ENCODE data around the gene CCR2. TPM values are rescaled to one million over a fixed set of nuclear protein-coding genes. Genes with fewer than 3 reads are reported as not detected.

The CCR2 gene
- total and polyA plus RNA-seq, 2 of the 4 experiments (the other 2 are of a cell fraction), result not detected

GRCh38 chr3:46397111-46397510 is 43.2 kb downstream of the CCR2 start:
- Histone ChIP-seq H3K4me1 (ENCODE audit: control insufficient read depth, insufficient read depth, low read length) (peaks cover 9% of the 10 kb centered on the region), H2BK15ac (ENCODE audit: low read depth, low read length) (no peak overlapping the region), H2BK120ac (ENCODE audit: low read depth, low read length) (no peak overlapping the region), H4K8ac (ENCODE audit: low read depth in 2 of 2, low read length in 2 of 2) (no peak overlapping the region), H4K20me1 (ENCODE audit: insufficient read depth, low read length) (no peaks in the 10 kb centered on the region), H4K91ac (ENCODE audit: insufficient read depth, low read depth, low read length) (no peak overlapping the region), H3K27ac (ENCODE audit: insufficient read depth, low read length) (no peak overlapping the region), H3K27me3 (ENCODE audit: control insufficient read depth, insufficient read depth, low read length) (peaks cover 4% of the 10 kb centered on the region), H3K14ac (replicated peaks; ENCODE audit: low read depth, low read length) (no peak overlapping the region), H2BK5ac (ENCODE audit: low read depth, low read length, poor library complexity, severe bottlenecking) (no peak overlapping the region), H3K9ac (ENCODE audit: low read depth, low read length) (no peak overlapping the region), H3K79me1 (ENCODE audit: low read depth in 1 of 2, low read length in 2 of 2) (no peaks in the 10 kb centered on the region), H2AK9ac (replicated peaks; ENCODE audit: low read depth, low read length, poor library complexity) (no peak overlapping the region), H3K4me3 (ENCODE audit: insufficient read depth, low read depth, low read length) (no peak overlapping the region), H3K23ac (ENCODE audit: low read depth, low read length) (no peak overlapping the region), H3K9me1 (ENCODE audit: insufficient read depth, low read length) (no peaks in the 10 kb centered on the region; the same call in 1 of the 2 replicates), H4K5ac (ENCODE audit: low read depth, low read length) (no peak overlapping the region), H3K56ac (ENCODE audit: extremely low read depth, insufficient read depth, low read length) (no peak overlapping the region), H3K4me2 (ENCODE audit: low read depth, low read length) (no peak overlapping the region), H2AFZ (replicated peaks; ENCODE audit: low read length, poor library complexity) (no peak overlapping the region), H2BK20ac (ENCODE audit: low read depth, low read length) (no peak overlapping the region), H3K36me3 (ENCODE audit: control insufficient read depth, insufficient read depth, low read length) (no peaks in the 10 kb centered on the region), H3K4ac (ENCODE audit: low read depth, low read length) (no peak overlapping the region), H2AK5ac (ENCODE audit: low read depth, low read length) (no peak overlapping the region), H3K18ac (ENCODE audit: low read depth, low read length) (no peak overlapping the region), H3K9me3 (ENCODE audit: control insufficient read depth, insufficient read depth, low read length) (no peaks in the 10 kb centered on the region)
- no peak for TF ChIP-seq RAD21 (IDR thresholded peaks at IDR 0.05; ENCODE audit: low read length)
- no peak for TF ChIP-seq SMC3 (IDR thresholded peaks at IDR 0.05; ENCODE audit: low read depth, low read length)
- no peak for TF ChIP-seq USF2 (IDR thresholded peaks at IDR 0.05; ENCODE audit: low read depth, low read length)
- TF ChIP-seq RFX5 (IDR thresholded peaks at IDR 0.05; ENCODE audit: low read depth, low read length), result no peak
- TF ChIP-seq FOS (IDR thresholded peaks at IDR 0.05; ENCODE audit: low read depth, low read length), result no peak
- no peak for TF ChIP-seq MAFK (IDR thresholded peaks at IDR 0.05; ENCODE audit: low read depth, low read length)
- TF ChIP-seq NFE2L2 (IDR thresholded peaks at IDR 0.05; ENCODE audit: low read depth, low read length), result no peak
- no peak for TF ChIP-seq CHD1 (IDR thresholded peaks at IDR 0.05; ENCODE audit: low read depth, low read length)
- no peak for TF ChIP-seq RCOR1 (IDR thresholded peaks at IDR 0.05; ENCODE audit: insufficient replicate concordance, low read length)
- no peak for TF ChIP-seq CEBPB (IDR thresholded peaks at IDR 0.05; ENCODE audit: low read depth, low read length)
- TF ChIP-seq POLR2A (IDR thresholded peaks at IDR 0.05; ENCODE audit: low read depth, low read length), result no peak
- TF ChIP-seq ELK1 (IDR thresholded peaks at IDR 0.05; ENCODE audit: borderline replicate concordance, low read depth, low read length), result no peak
- TF ChIP-seq CTCF (conservative IDR thresholded peaks at IDR 0.05; ENCODE audit: low read depth, low read length), result no peak
- TF ChIP-seq MXI1 (IDR thresholded peaks at IDR 0.05; ENCODE audit: borderline replicate concordance, low read depth, low read length), result no peak
- TF ChIP-seq MAZ (IDR thresholded peaks at IDR 0.05; ENCODE audit: borderline replicate concordance, low read depth, low read length), result no peak
- TF ChIP-seq BHLHE40 (IDR thresholded peaks at IDR 0.05; ENCODE audit: low read depth, low read length), result no peak
- CTCF ChIA-PET, result no interaction called here
- dilution Hi-C loops (cut with HindIII; ENCODE audit: low sequenced_read_pairs, unreplicated experiment), result no loop called here
- WGBS, 2 experiments (ENCODE audit: extremely low coverage in 2 of 2, insufficient read length in 1 of 2), result 86% methylated on average over 4 of the region's 7 CpGs; no CpG with 5 or more reads in 1 of the 2 experiments
- no TSS peak for BruUV-seq (replicated peaks)
- DNase-seq (no peak), ATAC-seq (ENCODE audit: low read depth) (no peak)
- in situ Hi-C loops (cut with MboI; ENCODE audit: low sequenced_read_pairs), result no loop called here
- intact Hi-C loops (cut with micrococcal nuclease), result no loop called here
- POLR2A ChIA-PET (ENCODE audit: unreplicated experiment), result no interaction called here
